Testis (tissue), 2 donors: Measurements from ENCODE around the gene NR4A1.

Source experiments
- CTCF ChIP-seq, 3 experiments: fragments of 450-650 bp in 2 of 3; fragments of 200-600 bp in 1 of 3; sonication (generic) in 1 of 3; IDR thresholded peaks; one replicate each; pipeline ENCODE4 v1.5.1; 2016 to 2019; ENCODE audit warnings: antibody characterized with exemption in 3 of 3, mild to moderate bottlenecking in 2 of 3, moderate library complexity in 1 of 3
- POLR2A ChIP-seq: fragments of 450-650 bp; IDR thresholded peaks from one replicate; pipeline ENCODE4 v1.6.1; 2017; ENCODE audit warnings: antibody characterized with exemption, mild to moderate bottlenecking, moderate library complexity

GRCh38 chr12:52096332-52097044 lies 45.2 kb downstream of the NR4A1 start:
- TF ChIP-seq CTCF (IDR thresholded peaks at IDR 0.05) (no peak), POLR2A (no peak)
